K562 (cell line): ENCODE results near the gene NECTIN2. TPM values are rescaled to one million over a fixed set of nuclear protein-coding genes. Genes with fewer than 3 reads are reported as not detected.

Source experiments
- CXXC5 ChIP-seq: fragments of 250-450 bp; sonication (Bioruptor Pico); IDR thresholded peaks from 2 replicates; pipeline ENCODE4 v1.8.0; 2022; ENCODE audit warnings: inconsistent platforms, mild to moderate bottlenecking, moderate library complexity
- ETV5 ChIP-seq: sonication (generic); formaldehyde crosslinking; IDR thresholded peaks from 2 replicates; pipeline ENCODE4 v1.4.0; 2020; ENCODE audit warnings: low read depth, mild to moderate bottlenecking, missing genetic modification reagents
- HNRNPLL ChIP-seq: fragments of 200-400 bp; formaldehyde crosslinking; IDR thresholded peaks from 2 replicates; pipeline ENCODE4 v1.6.1; 2017; ENCODE audit warnings: low read length, low read depth, mild to moderate bottlenecking; ENCODE audit not compliant: poor library complexity, severe bottlenecking
- KAT7 ChIP-seq: sonication (generic); formaldehyde crosslinking; IDR thresholded peaks from 2 replicates; pipeline ENCODE4 v1.8.0; 2022; ENCODE audit warnings: missing genetic modification reagents, mild to moderate bottlenecking, borderline replicate concordance
- L3MBTL2 ChIP-seq: fragments of 450-650 bp; IDR thresholded peaks from 2 replicates; pipeline ENCODE4 v1.6.1; 2016; ENCODE audit warnings: mild to moderate bottlenecking, moderate library complexity
- NUFIP1 ChIP-seq: fragments of 450-650 bp; IDR thresholded peaks from 2 replicates; pipeline ENCODE4 v1.6.1; 2018; ENCODE audit not compliant: partially characterized antibody
- POLR2G ChIP-seq: fragments of 200-400 bp; formaldehyde crosslinking; IDR thresholded peaks from 2 replicates; pipeline ENCODE4 v1.6.1; 2017; ENCODE audit warnings: low read depth, mild to moderate bottlenecking, antibody characterized with exemption, low read length, moderate library complexity
- RFX5 ChIP-seq: IDR thresholded peaks from 2 replicates; pipeline ENCODE4 v1.6.1; 2011; ENCODE audit warnings: low read depth, mild to moderate bottlenecking, improper control_type of control experiment, low read length
- TAF1 ChIP-seq: IDR thresholded peaks from 2 replicates; pipeline ENCODE4 v1.6.1; 2011; ENCODE audit warnings: mild to moderate bottlenecking, low read length, moderate library complexity; ENCODE audit not compliant: insufficient read depth, control insufficient read depth, severe bottlenecking; ENCODE audit errors: extremely low read depth
- WHSC1 ChIP-seq: IDR thresholded peaks from one replicate; pipeline ENCODE4 v1.6.1; 2012; ENCODE audit warnings: low read length, control low read depth, inconsistent platforms
- ZNF764 ChIP-seq: fragments of 250-450 bp; sonication (Bioruptor Pico); IDR thresholded peaks from 2 replicates; pipeline ENCODE4 v1.4.0; 2020; ENCODE audit warnings: low read depth, mild to moderate bottlenecking, moderate library complexity
- ZSCAN29 ChIP-seq: fragments of 450-650 bp; IDR thresholded peaks from 2 replicates; pipeline ENCODE4 v1.6.1; 2017
- polyA plus RNA-seq, 8 experiments: library from polyadenylated mRNA; depleted of rRNA in 4 of 8; stranded (reverse) in 5 of 8; unstranded in 3 of 8; fragments of >200 nt; fragmentation: Nextera tagmentation in 2 of 8; fragmentation: Illumina TruSeq in 1 of 8; extraction: Ambion mirVana in 2 of 8; extraction: Trizol in 1 of 8; gene quantifications; 2 replicates each; pipeline versions ENCODE4 v1.2.1 to v1.2.3, GENCODE V29; 2011 to 2014; ENCODE audit warnings: inconsistent platforms in 1 of 8, missing spikeins in 1 of 8
- total RNA-seq, 7 experiments: library from RNA; depleted of rRNA in 6 of 7; stranded (reverse); fragments of >200 nt in 6 of 7; fragmentation: Illumina TruSeq in 2 of 7; extraction: Trizol in 2 of 7; gene quantifications; 2 replicates each; pipeline versions ENCODE4 v1.2.1 to v1.2.3, GENCODE V29; 2011 to 2021; ENCODE audit warnings: low replicate concordance in 1 of 7
- TF ChIP-seq, protein P1 (sequence below): fragments of 200-800 bp; sonication (Bioruptor generic); IDR thresholded peaks from 2 replicates; pipeline ENCODE4 v1.6.1; 2017; ENCODE audit warnings: missing genetic modification characterization, missing compliant biosample characterization
- TF ChIP-seq, protein P2 (sequence below), 2 experiments: fragments of 450-650 bp in 1 of 2; IDR thresholded peaks; 2 replicates each; pipeline ENCODE4 v1.6.1; 2011 to 2017; ENCODE audit warnings: low read depth in 2 of 2, antibody characterized with exemption in 1 of 2, borderline replicate concordance in 1 of 2, low read length in 1 of 2, mild to moderate bottlenecking in 1 of 2, mixed read lengths in 1 of 2; ENCODE audit not compliant: control insufficient read depth in 1 of 2
- TF ChIP-seq, protein P3 (sequence below): sonication (generic); formaldehyde crosslinking; IDR thresholded peaks from 2 replicates; pipeline ENCODE4 v1.8.1; 2023; ENCODE audit warnings: mild to moderate bottlenecking, missing genetic modification reagents
- TF ChIP-seq, protein P4 (sequence below): fragments of 250-450 bp; sonication (Bioruptor Pico); IDR thresholded peaks from 2 replicates; pipeline ENCODE4 v1.4.0; 2020; ENCODE audit warnings: mild to moderate bottlenecking, moderate library complexity

Gene NECTIN2
- total and polyA plus RNA-seq, 9 of the 15 experiments (the other 6 are each of a cell fraction or from before 2014, with no cell fraction given): 3.9 to 94.9 (median 34.9) TPM

DNA sequence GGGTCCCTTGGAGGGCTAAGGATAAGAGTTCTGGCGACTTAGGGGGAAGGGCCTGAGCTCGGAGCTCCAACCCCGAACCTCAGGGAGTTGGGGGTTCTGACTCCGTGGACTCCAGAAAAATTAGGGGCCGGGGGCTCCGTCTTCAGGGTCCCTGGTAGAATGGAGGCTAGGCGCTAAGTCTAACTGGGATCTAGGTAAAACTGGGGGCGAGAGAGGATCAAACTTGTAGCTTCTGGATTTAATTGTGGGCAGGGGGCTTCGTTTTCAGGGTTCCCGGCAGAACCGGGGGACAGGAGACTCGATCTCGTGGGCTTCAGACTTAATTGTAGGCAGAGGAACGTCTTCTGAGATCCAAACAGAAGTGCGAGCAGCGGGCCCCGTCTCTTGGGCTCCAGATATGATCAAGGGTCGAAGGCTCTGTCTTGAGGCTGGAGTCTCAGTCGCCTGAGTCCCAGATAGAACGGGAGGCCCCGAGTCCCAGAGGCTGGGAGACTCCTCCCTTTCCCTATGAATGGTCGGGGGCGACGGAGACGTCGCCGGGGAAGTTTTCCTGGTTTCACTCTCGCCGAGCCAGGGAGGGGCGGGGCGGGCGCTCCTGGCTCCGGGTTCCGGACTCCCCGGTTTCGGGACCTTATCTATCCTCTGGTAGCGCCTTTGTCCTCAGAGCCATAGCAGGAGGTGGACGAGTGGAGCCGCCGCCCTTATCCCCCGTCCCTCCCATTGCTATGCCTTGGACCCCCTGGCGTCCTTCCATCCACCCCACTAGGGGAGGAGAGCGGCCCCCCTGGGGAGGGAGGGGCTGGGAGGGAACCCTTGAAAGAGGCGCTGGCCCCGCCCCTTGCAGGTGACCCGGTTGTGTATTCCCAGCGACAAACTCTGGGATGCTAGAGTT is 1.3 kb downstream of the NECTIN2 start (continued):
- TF ChIP-seq, protein P1, sequence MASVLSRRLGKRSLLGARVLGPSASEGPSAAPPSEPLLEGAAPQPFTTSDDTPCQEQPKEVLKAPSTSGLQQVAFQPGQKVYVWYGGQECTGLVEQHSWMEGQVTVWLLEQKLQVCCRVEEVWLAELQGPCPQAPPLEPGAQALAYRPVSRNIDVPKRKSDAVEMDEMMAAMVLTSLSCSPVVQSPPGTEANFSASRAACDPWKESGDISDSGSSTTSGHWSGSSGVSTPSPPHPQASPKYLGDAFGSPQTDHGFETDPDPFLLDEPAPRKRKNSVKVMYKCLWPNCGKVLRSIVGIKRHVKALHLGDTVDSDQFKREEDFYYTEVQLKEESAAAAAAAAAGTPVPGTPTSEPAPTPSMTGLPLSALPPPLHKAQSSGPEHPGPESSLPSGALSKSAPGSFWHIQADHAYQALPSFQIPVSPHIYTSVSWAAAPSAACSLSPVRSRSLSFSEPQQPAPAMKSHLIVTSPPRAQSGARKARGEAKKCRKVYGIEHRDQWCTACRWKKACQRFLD (CRISPR knock-in tag): no peak
- TF ChIP-seq, protein P2, sequence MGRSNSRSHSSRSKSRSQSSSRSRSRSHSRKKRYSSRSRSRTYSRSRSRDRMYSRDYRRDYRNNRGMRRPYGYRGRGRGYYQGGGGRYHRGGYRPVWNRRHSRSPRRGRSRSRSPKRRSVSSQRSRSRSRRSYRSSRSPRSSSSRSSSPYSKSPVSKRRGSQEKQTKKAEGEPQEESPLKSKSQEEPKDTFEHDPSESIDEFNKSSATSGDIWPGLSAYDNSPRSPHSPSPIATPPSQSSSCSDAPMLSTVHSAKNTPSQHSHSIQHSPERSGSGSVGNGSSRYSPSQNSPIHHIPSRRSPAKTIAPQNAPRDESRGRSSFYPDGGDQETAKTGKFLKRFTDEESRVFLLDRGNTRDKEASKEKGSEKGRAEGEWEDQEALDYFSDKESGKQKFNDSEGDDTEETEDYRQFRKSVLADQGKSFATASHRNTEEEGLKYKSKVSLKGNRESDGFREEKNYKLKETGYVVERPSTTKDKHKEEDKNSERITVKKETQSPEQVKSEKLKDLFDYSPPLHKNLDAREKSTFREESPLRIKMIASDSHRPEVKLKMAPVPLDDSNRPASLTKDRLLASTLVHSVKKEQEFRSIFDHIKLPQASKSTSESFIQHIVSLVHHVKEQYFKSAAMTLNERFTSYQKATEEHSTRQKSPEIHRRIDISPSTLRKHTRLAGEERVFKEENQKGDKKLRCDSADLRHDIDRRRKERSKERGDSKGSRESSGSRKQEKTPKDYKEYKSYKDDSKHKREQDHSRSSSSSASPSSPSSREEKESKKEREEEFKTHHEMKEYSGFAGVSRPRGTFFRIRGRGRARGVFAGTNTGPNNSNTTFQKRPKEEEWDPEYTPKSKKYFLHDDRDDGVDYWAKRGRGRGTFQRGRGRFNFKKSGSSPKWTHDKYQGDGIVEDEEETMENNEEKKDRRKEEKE (IDR thresholded peaks at IDR 0.05; ENCODE audit: borderline replicate concordance in 1 of 2, control insufficient read depth in 1 of 2, low read depth in 2 of 2, low read length in 1 of 2): no peak
- TF ChIP-seq, protein P3, sequence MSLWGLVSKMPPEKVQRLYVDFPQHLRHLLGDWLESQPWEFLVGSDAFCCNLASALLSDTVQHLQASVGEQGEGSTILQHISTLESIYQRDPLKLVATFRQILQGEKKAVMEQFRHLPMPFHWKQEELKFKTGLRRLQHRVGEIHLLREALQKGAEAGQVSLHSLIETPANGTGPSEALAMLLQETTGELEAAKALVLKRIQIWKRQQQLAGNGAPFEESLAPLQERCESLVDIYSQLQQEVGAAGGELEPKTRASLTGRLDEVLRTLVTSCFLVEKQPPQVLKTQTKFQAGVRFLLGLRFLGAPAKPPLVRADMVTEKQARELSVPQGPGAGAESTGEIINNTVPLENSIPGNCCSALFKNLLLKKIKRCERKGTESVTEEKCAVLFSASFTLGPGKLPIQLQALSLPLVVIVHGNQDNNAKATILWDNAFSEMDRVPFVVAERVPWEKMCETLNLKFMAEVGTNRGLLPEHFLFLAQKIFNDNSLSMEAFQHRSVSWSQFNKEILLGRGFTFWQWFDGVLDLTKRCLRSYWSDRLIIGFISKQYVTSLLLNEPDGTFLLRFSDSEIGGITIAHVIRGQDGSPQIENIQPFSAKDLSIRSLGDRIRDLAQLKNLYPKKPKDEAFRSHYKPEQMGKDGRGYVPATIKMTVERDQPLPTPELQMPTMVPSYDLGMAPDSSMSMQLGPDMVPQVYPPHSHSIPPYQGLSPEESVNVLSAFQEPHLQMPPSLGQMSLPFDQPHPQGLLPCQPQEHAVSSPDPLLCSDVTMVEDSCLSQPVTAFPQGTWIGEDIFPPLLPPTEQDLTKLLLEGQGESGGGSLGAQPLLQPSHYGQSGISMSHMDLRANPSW: no peak
- TF ChIP-seq CXXC5 (CRISPR knock-in tag): peak; percentile 66
- TF ChIP-seq HNRNPLL: no peak
- TF ChIP-seq TAF1: peak; percentile 10
- peak; percentile 35; the same call in 1 of the 2 replicates for TF ChIP-seq ZNF764 (CRISPR knock-in tag)
- no peak for TF ChIP-seq NUFIP1
- TF ChIP-seq WHSC1: no peak
- no peak for TF ChIP-seq RFX5
- TF ChIP-seq KAT7 (CRISPR knock-in tag): 0 out of 2 replicates have a peak, but pooled peaks have one; percentile 64
- TF ChIP-seq POLR2G: peak; percentile 62
- TF ChIP-seq, protein P4, sequence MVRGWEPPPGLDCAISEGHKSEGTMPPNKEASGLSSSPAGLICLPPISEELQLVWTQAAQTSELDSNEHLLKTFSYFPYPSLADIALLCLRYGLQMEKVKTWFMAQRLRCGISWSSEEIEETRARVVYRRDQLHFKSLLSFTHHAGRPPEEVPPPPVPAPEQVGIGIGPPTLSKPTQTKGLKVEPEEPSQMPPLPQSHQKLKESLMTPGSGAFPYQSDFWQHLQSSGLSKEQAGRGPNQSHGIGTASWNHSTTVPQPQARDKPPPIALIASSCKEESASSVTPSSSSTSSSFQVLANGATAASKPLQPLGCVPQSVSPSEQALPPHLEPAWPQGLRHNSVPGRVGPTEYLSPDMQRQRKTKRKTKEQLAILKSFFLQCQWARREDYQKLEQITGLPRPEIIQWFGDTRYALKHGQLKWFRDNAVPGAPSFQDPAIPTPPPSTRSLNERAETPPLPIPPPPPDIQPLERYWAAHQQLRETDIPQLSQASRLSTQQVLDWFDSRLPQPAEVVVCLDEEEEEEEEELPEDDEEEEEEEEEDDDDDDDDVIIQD (CRISPR knock-in tag): no peak
- peak; percentile 31; the same call in 1 of the 2 replicates for TF ChIP-seq L3MBTL2
- no peak for TF ChIP-seq ZSCAN29
- 0 out of 2 replicates have a peak, but pooled peaks have one; percentile 25 for TF ChIP-seq ETV5
